GM12865 (cell line): ENCODE results near the gene TMEM179.

Source experiments
- DNase-seq: peaks from one replicate; pipeline ENCODE4 v3.0.0; 2010; ENCODE audit warnings: low read depth
- H3K4me3 ChIP-seq: 2 replicates; pipeline ENCODE4 v1.5.1; 2011; ENCODE audit warnings: mild to moderate bottlenecking, low read depth, low read length, control low read depth
- TF ChIP-seq, protein P1 (sequence below): IDR thresholded peaks from 2 replicates; pipeline ENCODE4 v1.5.1; 2011; ENCODE audit warnings: low read length, control low read depth, low read depth, inconsistent platforms; ENCODE audit not compliant: insufficient read depth; ENCODE audit errors: missing control alignments

TMEM179 gene

DNA sequence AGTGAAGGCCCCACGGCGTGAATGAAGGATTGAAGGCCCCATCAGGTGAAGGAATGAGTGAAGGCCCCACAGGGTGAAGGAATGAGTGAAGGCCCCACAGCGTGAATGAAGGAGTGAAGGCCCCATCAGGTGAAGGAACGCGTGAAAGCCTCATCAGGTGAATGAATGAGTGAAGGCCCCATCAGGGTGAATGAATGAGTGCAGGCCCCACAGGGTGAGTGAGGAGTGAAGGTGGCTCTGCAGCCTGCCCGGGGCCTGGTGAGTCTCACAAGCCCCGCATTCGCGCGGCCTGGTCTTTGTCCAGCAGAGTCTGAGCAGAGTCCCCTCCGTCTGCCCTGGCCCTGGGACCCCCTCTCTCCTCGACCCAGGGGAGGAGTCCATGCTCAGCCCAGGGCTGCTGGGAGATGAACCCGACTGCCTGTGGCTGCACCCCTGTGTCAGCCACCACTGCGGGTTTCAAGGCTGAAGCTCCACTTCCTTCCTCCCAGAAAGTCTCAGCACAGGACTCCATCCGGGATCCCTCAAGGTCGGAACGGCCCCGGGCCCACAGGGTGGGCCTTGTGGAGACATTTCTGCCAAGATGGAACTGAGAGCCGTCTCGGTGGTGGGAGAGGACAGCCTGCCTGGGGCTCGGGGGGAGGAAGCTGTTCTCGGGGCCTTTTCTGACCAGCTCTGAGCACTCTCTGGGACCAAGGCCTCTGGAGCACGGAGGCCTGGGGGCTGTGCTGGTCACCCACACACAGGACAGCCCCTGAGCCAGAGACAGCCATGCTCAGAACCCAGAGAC is 37.4 kb upstream of the TMEM179 start:
- DNase-seq = no peak
- no peak overlapping the region for H3K4me3 ChIP-seq
- TF ChIP-seq, protein P1, sequence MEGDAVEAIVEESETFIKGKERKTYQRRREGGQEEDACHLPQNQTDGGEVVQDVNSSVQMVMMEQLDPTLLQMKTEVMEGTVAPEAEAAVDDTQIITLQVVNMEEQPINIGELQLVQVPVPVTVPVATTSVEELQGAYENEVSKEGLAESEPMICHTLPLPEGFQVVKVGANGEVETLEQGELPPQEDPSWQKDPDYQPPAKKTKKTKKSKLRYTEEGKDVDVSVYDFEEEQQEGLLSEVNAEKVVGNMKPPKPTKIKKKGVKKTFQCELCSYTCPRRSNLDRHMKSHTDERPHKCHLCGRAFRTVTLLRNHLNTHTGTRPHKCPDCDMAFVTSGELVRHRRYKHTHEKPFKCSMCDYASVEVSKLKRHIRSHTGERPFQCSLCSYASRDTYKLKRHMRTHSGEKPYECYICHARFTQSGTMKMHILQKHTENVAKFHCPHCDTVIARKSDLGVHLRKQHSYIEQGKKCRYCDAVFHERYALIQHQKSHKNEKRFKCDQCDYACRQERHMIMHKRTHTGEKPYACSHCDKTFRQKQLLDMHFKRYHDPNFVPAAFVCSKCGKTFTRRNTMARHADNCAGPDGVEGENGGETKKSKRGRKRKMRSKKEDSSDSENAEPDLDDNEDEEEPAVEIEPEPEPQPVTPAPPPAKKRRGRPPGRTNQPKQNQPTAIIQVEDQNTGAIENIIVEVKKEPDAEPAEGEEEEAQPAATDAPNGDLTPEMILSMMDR = no peak

DNA sequence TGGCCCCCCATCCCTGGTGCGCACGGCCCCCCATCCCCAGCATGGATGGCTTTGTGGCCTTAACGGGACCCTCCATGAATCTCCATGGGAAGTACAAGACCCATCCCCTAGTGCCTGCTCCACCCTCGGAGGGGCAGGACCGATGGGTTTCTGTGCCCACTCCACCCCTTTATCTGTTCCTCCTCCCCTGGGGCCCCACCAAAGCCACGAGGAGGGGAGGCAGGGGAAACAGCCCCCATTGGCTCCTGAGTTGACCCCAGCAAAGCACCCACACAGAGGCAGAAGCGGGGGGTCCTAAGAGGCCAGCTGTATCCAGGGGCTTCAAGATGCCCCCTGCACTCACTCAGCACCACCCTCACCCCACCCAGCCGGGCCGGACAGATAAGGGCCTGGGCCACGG is 36.1 kb upstream of the TMEM179 start:
- TF ChIP-seq, protein P1 = no peak
- H3K4me3 ChIP-seq = no peak overlapping the region
- DNase-seq = no peak

DNA sequence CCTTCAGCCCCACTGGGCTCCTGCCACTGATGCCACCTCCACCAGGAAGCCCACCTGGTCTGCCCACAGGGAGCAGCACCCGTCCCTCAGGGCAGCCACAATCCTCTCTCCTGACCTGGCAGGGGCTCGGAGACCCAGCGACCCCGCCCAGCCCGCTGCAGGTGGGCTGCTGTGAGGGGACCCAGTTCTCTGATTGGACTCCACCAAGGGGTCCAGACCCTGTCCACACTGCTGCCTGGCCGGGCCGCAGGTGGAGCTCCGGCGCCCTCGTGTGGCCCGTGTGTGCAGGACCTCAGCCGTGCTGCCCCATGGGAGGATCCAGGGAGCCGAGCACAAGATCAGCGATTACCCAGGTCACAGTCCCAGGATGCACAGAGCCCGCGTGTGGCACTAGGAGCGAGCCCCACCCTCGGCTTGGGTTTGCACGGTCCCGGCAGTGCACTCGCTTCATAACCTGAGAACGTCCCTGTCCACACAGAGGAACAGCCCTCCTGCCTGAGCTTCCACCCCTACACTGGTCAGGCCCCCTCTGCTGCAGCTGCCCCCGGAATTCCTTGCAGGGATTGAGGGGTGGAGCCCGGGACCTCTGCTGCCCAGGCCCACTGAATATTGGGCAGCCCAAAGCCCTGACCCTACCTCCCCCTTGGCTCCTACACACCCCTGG is 35.4 kb upstream of the TMEM179 start:
- DNase-seq = peak; percentile 62
- no peak overlapping the region for H3K4me3 ChIP-seq

GRCh38 chr14:104639471-104639870 is 34.9 kb upstream of the TMEM179 start:
- H3K4me3 ChIP-seq = no peak overlapping the region
- TF ChIP-seq, protein P1 = no peak
- DNase-seq = no peak

More for the DNA sequence above, 35.4 kb upstream of the TMEM179 start:
- TF ChIP-seq, protein P1 = peak; percentile 97

GRCh38 chr14:104638927-104639450 is 34.4 kb upstream of the TMEM179 start:
- TF ChIP-seq, protein P1 = no peak
- no peak overlapping the region for H3K4me3 ChIP-seq
- DNase-seq = no peak

GRCh38 chr14:104638190-104638589 is 33.6 kb upstream of the TMEM179 start:
- TF ChIP-seq, protein P1 = no peak
- no peak overlapping the region for H3K4me3 ChIP-seq
- DNase-seq = no peak
